ENCODE data around the gene MSH2.

Gene MSH2

DNA sequence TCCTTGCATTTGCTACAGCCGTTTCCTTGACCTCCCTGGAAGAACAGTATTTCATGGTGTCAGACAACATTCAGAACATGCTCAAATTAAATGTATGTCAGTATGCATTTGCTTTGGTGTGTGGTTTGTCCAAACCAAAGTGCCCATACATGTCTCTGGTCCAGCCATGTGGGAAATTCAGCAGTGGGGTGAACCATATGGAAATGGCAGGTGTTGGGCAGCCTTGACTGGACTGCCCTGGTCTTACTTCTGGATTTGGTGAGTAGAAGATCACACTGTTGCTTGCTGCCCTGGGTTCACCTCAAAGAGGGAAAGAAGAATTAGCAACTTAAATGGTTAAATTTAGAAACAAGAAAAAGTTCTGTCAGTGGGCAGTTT, 84.5 kb downstream of the MSH2 start:
- TF ChIP-seq, protein P1, sequence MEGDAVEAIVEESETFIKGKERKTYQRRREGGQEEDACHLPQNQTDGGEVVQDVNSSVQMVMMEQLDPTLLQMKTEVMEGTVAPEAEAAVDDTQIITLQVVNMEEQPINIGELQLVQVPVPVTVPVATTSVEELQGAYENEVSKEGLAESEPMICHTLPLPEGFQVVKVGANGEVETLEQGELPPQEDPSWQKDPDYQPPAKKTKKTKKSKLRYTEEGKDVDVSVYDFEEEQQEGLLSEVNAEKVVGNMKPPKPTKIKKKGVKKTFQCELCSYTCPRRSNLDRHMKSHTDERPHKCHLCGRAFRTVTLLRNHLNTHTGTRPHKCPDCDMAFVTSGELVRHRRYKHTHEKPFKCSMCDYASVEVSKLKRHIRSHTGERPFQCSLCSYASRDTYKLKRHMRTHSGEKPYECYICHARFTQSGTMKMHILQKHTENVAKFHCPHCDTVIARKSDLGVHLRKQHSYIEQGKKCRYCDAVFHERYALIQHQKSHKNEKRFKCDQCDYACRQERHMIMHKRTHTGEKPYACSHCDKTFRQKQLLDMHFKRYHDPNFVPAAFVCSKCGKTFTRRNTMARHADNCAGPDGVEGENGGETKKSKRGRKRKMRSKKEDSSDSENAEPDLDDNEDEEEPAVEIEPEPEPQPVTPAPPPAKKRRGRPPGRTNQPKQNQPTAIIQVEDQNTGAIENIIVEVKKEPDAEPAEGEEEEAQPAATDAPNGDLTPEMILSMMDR (IDR thresholded peaks at IDR 0.05; ENCODE audit: unreplicated experiment in 3 of 3) = no peak

DNA sequence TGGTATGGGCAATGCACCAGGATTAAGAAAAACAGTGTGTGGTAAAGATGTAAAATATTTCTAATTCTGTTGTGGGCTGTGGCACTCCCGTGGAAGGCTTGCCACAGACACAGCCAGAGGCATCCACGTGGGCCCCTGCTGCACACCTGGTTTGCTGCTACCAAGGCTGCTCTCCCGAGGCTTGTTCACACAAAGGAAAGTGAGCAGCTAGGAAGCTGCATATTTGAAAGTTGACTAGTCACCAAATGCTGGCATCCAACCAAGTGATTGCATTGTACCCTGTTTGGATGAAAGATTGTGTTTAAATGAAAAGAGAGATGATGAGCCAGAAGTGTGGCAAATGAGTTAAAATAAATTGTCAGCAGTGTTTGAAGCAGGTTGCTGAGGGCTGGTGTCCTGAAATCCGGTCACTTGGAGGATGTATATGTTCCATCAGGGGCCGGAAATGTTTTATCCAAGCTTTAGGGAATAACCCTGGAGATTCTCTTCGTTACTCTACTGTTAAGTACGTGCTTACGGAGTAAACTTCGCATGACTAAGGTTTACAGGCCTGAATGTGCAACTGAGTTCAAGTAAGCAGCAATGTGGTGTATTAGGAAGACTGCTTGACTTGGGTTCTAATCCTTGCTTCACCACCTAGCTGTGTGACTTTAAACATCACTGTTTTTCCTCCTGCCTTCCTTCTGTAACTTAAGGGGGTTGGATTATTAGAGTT, 86.1 kb downstream of the MSH2 start:
- no peaks in the 10 kb centered on the region for H3K4me1 Mint-ChIP-seq
- H3K27ac Mint-ChIP-seq = no peak overlapping the region
- peaks cover 7% of the 10 kb centered on the region for H3K9me3 Mint-ChIP-seq
- H3K4me3 Mint-ChIP-seq = no peak overlapping the region
- TF ChIP-seq, protein P1 (IDR thresholded peaks at IDR 0.05; ENCODE audit: unreplicated experiment in 3 of 3) = no peak
- peaks cover 2% of the 10 kb centered on the region for H3K27me3 Mint-ChIP-seq (ENCODE audit: low read depth)
- H3K36me3 Mint-ChIP-seq (ENCODE audit: low read depth) = peaks cover 36% of the 10 kb centered on the region

More for the DNA sequence above, 84.5 kb downstream of the MSH2 start:
- Mint-ChIP-seq H3K4me1 (no peaks in the 10 kb centered on the region), H3K4me3 (no peak overlapping the region), H3K36me3 (ENCODE audit: low read depth) (peaks cover 38% of the 10 kb centered on the region), H3K27ac (no peak overlapping the region), H3K27me3 (ENCODE audit: low read depth) (no peaks in the 10 kb centered on the region), H3K9me3 (peaks cover 1% of the 10 kb centered on the region)

DNA sequence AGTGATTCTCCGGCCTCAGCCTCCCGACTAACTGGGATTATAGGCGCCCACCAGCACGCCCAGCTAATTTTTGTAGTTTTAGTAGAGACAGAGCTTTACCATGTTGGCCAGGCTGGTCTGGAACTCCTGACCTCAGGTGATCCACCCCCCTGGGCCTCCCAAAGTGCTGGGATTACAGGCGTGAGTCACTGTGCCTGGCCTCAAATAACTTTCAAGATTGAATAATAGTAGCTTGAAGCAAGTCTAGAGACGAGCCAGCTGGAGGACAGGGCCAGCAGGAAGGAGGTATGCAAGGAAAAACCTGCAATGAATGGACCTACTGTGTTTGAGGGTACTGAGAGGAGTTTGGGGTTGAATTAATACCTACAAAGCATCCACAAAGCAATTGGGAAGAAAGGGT, 87.5 kb downstream of the MSH2 start:
- Mint-ChIP-seq H3K36me3 (ENCODE audit: low read depth) (peaks cover 23% of the 10 kb centered on the region), H3K9me3 (peaks cover 7% of the 10 kb centered on the region), H3K4me1 (no peaks in the 10 kb centered on the region), H3K27ac (no peak overlapping the region), H3K4me3 (no peak overlapping the region), H3K27me3 (ENCODE audit: low read depth) (peaks cover 5% of the 10 kb centered on the region)
- TF ChIP-seq, protein P1 (IDR thresholded peaks at IDR 0.05; ENCODE audit: unreplicated experiment in 3 of 3) = no peak

DNA sequence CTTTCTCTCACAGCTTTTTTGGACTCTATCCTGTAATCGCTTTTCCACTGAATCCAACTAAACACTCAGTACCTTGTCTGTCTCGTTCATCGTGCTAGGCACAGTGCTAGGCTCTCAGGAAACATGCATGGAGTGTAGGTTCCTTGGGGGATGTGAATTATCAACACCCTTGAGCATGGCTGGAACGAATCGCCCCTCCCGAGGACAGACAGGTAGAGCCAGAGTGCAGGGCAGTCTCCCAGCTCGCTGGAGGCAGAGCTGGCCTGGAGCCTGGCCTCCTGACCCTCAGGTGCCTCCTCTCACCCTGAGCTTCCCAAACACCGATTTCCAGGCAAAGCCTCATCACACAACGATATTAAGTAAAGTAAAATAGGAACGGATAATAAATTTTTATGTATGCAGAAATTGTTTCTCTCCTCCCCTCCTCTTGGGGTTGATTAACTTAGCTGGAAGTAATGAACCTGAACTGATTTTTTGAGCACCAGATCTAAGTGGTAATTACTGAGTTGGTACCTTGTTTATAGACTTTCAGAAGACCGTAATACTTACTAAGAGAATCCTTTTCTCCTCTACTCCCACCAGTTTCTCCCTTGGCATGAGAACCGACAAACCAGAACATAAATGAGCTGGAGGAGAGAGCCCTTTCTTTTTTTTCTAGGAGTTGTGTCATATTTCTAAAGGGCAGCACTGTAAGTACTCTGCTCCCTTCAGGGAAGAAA, 90.5 kb downstream of the MSH2 start:
- Mint-ChIP-seq H3K4me3 (no peak overlapping the region), H3K9me3 (peaks cover 14% of the 10 kb centered on the region), H3K4me1 (no peaks in the 10 kb centered on the region), H3K36me3 (ENCODE audit: low read depth) (peaks cover 12% of the 10 kb centered on the region), H3K27me3 (ENCODE audit: low read depth) (peaks cover 5% of the 10 kb centered on the region), H3K27ac (peak overlapping the region in 1 of 3 experiments; percentile 6)
- TF ChIP-seq, protein P1 (IDR thresholded peaks at IDR 0.05; ENCODE audit: unreplicated experiment in 3 of 3) = no peak

DNA sequence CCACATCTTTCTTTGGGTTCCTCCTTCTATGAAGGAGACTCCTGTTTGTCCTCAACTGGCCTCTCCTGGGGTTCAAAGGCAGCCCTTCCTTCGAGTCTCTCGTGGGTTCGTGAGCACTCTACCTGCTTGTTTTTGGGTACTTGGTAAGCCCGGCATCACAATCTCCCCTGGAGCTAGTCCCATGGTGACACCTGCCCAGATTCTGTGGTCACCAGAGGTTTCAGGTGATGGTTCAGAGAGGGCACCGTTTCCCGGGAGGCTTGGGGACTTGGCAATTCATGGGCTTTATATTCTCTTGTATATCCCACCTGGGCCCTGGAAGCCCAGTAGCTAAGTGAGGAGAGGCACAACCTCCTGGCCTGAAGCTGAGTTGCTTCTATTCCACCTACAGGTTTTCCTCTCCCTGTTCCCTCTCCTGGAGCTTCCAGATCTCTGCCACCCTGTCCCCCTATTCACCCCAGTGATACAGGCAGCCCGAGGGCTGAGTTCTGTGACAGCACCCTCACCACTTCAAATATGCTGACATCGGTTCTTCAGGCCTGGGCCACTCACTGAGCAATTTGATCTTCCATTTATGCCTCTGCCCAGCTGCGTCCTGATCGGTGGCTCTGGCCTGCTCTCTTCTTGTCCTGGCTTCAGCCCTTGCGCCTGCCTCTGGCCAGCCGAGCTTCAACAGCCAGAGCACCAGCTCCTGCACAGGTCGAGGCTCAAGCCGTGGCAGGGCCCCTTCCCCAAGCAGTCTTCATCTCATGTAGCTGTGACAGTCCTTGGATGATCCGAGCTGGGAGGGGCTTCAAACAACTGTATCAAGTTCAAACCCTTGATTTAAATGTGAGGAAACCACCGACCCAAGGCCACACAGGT, 91.5 kb downstream of the MSH2 start:
- H3K9me3 Mint-ChIP-seq = peaks cover 17% of the 10 kb centered on the region

More for the DNA sequence above, 91.5 kb downstream of the MSH2 start:
- TF ChIP-seq, protein P1 (IDR thresholded peaks at IDR 0.05; ENCODE audit: unreplicated experiment in 3 of 3) = no peak
- Mint-ChIP-seq H3K27me3 (ENCODE audit: low read depth) (peaks cover 5% of the 10 kb centered on the region), H3K27ac (no peak overlapping the region), H3K36me3 (ENCODE audit: low read depth) (peaks cover 15% of the 10 kb centered on the region), H3K4me3 (no peak overlapping the region), H3K4me1 (no peaks in the 10 kb centered on the region)

Data from nephron (organoid).